ENCODE results near the gene FAM120AOS. TPM values are rescaled to one million over a fixed set of nuclear protein-coding genes. Genes with fewer than 3 reads are reported as not detected.

Gene FAM120AOS
- total RNA-seq, 1 experiment from 2014 or later, result 36.0 TPM

DNA sequence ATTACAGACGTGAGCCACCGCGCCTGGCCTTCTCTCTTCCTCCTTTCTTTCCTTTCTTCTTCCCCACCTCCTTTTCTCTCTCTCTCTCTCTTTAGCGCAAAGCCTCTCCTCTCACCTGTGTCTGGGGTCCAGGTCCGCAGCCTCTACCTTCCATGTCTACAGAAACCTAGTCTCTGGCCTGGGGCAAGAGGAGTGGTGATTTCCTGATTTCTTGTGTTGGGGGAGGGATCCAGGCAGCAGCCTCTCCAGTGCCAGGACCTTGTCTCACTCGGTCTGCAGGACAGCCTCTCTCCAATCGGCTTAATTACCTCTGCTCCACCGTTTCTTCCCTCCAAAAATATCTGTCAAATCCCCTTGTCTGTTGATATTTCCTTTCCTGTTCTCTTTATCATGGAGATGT is 18.0 kb downstream of the FAM120AOS start:
- POLR2A ChIA-PET, result no interaction called here
- CTCF ChIA-PET, result no interaction called here

DNA sequence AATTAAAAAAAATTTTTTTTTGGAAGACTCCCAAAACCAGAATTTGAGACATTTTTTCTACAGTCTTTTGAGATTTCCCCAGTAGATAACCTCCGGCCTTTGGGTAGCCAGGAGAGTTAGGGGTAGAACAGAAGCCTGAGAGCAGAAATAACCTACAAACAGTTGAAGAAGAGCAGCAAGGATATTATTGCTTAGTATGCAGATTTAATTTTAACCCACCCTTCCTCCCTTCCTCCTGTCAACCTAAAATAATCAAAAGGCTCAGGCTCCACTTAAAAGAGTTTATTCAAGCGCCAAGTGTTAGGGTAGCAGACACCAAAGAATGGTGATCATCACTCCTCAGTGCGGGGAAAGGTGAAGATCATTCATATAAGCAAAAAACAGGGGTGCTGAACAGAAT is 19.3 kb downstream of the FAM120AOS start:
- Histone ChIP-seq H3K9me3 (ENCODE audit: control insufficient read depth, insufficient read depth, low read depth, low read length) (no peaks in the 10 kb centered on the region), H3K27ac (ENCODE audit: low read length) (no peak overlapping the region), H3K4me1 (ENCODE audit: control insufficient read depth, insufficient read depth, low read length) (no peaks in the 10 kb centered on the region), H3K36me3 (ENCODE audit: control insufficient read depth, insufficient read depth, low read length) (no peaks in the 10 kb centered on the region), H3K27me3 (ENCODE audit: control insufficient read depth, insufficient read depth, low read length) (no peaks in the 10 kb centered on the region), H3K4me3 (ENCODE audit: low read depth in 2 of 2, low read length in 2 of 2) (no peak overlapping the region)
- ATAC-seq (no peak), DNase-seq (ENCODE audit: low read depth, low spot score) (no peak)
- CTCF ChIA-PET, result no interaction called here
- BruUV-seq (replicated peaks), result no TSS peak
- POLR2A ChIA-PET, result interaction anchor here (0.6 kb wide), 1 partner anchor 177 kb away, joined by 3 read pairs; no protein-coding TSS in a partner anchor
- no peak for TF ChIP-seq SIN3A (IDR thresholded peaks at IDR 0.05; ENCODE audit: borderline replicate concordance, insufficient read depth, low read depth, low read length)
- TF ChIP-seq, protein P1, sequence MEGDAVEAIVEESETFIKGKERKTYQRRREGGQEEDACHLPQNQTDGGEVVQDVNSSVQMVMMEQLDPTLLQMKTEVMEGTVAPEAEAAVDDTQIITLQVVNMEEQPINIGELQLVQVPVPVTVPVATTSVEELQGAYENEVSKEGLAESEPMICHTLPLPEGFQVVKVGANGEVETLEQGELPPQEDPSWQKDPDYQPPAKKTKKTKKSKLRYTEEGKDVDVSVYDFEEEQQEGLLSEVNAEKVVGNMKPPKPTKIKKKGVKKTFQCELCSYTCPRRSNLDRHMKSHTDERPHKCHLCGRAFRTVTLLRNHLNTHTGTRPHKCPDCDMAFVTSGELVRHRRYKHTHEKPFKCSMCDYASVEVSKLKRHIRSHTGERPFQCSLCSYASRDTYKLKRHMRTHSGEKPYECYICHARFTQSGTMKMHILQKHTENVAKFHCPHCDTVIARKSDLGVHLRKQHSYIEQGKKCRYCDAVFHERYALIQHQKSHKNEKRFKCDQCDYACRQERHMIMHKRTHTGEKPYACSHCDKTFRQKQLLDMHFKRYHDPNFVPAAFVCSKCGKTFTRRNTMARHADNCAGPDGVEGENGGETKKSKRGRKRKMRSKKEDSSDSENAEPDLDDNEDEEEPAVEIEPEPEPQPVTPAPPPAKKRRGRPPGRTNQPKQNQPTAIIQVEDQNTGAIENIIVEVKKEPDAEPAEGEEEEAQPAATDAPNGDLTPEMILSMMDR (IDR thresholded peaks at IDR 0.05), result no peak
- TF ChIP-seq POLR2AphosphoS5 (IDR thresholded peaks at IDR 0.05; ENCODE audit: low read depth, low read length), result no peak
- TF ChIP-seq, protein P2, sequence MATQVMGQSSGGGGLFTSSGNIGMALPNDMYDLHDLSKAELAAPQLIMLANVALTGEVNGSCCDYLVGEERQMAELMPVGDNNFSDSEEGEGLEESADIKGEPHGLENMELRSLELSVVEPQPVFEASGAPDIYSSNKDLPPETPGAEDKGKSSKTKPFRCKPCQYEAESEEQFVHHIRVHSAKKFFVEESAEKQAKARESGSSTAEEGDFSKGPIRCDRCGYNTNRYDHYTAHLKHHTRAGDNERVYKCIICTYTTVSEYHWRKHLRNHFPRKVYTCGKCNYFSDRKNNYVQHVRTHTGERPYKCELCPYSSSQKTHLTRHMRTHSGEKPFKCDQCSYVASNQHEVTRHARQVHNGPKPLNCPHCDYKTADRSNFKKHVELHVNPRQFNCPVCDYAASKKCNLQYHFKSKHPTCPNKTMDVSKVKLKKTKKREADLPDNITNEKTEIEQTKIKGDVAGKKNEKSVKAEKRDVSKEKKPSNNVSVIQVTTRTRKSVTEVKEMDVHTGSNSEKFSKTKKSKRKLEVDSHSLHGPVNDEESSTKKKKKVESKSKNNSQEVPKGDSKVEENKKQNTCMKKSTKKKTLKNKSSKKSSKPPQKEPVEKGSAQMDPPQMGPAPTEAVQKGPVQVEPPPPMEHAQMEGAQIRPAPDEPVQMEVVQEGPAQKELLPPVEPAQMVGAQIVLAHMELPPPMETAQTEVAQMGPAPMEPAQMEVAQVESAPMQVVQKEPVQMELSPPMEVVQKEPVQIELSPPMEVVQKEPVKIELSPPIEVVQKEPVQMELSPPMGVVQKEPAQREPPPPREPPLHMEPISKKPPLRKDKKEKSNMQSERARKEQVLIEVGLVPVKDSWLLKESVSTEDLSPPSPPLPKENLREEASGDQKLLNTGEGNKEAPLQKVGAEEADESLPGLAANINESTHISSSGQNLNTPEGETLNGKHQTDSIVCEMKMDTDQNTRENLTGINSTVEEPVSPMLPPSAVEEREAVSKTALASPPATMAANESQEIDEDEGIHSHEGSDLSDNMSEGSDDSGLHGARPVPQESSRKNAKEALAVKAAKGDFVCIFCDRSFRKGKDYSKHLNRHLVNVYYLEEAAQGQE (IDR thresholded peaks at IDR 0.05; ENCODE audit: insufficient read depth in 1 of 2, low read depth in 2 of 2, low read length in 1 of 2), result no peak
- TF ChIP-seq TCF7L2 (IDR thresholded peaks at IDR 0.05; ENCODE audit: low read depth, low read length), result no peak
- intact Hi-C loops (cut with micrococcal nuclease; ENCODE audit: unreplicated experiment) (no loop called here), in situ Hi-C loops (cut with HindIII; ENCODE audit: low pct_unique_long_range_greater_than_20kb, low sequenced_read_pairs) (no loop called here)

More for the DNA sequence above, 18.0 kb downstream of the FAM120AOS start:
- in situ Hi-C loops (cut with HindIII; ENCODE audit: low pct_unique_long_range_greater_than_20kb, low sequenced_read_pairs), result no loop called here
- intact Hi-C loops (cut with micrococcal nuclease; ENCODE audit: unreplicated experiment), result no loop called here
- Histone ChIP-seq H3K4me1 (ENCODE audit: control insufficient read depth, insufficient read depth, low read length) (no peaks in the 10 kb centered on the region), H3K27me3 (ENCODE audit: control insufficient read depth, insufficient read depth, low read length) (no peaks in the 10 kb centered on the region), H3K9me3 (ENCODE audit: control insufficient read depth, insufficient read depth, low read depth, low read length) (no peaks in the 10 kb centered on the region), H3K4me3 (ENCODE audit: low read depth in 2 of 2, low read length in 2 of 2) (no peak overlapping the region), H3K27ac (ENCODE audit: low read length) (no peak overlapping the region), H3K36me3 (ENCODE audit: control insufficient read depth, insufficient read depth, low read length) (no peaks in the 10 kb centered on the region)
- ATAC-seq (no peak), DNase-seq (ENCODE audit: low read depth, low spot score) (no peak)
- BruUV-seq (replicated peaks), result no TSS peak
- TF ChIP-seq TCF7L2 (IDR thresholded peaks at IDR 0.05; ENCODE audit: low read depth, low read length) (no peak), SIN3A (IDR thresholded peaks at IDR 0.05; ENCODE audit: borderline replicate concordance, insufficient read depth, low read depth, low read length) (no peak), POLR2AphosphoS5 (IDR thresholded peaks at IDR 0.05; ENCODE audit: low read depth, low read length) (no peak)
- TF ChIP-seq, protein P2 (IDR thresholded peaks at IDR 0.05; ENCODE audit: insufficient read depth in 1 of 2, low read depth in 2 of 2, low read length in 1 of 2), result no peak
- TF ChIP-seq, protein P1 (IDR thresholded peaks at IDR 0.05), result no peak
